ENCODE results near the gene CNTN2. TPM values are rescaled to one million over a fixed set of nuclear protein-coding genes. Genes with fewer than 3 reads are reported as not detected.

The CNTN2 gene
- total RNA-seq, 2 donors from 2014 or later: 0.13 TPM; not detected in 1

DNA sequence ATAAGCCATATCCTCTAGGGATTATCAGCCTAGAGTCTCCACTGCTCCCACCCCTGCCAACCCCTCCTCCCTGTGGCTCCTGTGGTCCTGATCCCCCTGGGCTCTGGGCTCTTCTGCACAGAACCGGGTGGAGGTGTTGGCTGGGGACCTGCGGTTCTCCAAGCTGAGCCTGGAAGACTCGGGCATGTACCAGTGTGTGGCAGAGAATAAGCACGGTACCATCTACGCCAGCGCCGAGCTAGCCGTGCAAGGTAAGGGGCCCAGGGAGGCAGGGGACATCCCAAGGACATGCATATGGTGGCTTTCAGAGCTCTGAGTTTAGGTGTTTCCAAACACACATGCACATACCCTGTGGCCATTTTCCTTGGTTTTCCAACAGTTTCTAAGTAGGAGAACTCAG, 19.3 kb downstream of the CNTN2 start:
- H3K27me3 Mint-ChIP-seq (ENCODE audit: insufficient read depth): peaks cover 6% of the 10 kb centered on the region

GRCh38 chr1:205062895-205063294, 19.9 kb downstream of the CNTN2 start:
- WGBS, 2 experiments (ENCODE audit: insufficient coverage in 1 of 2, insufficient read length in 1 of 2): 91 to 96% methylated on average over 3 of the region's 3 CpGs
- no peak for TF ChIP-seq CTCF (conservative IDR thresholded peaks at IDR 0.05)

More for the DNA sequence above, 19.3 kb downstream of the CNTN2 start:
- no peaks in the 10 kb centered on the region for H3K4me1 ChIP-seq (ENCODE audit: control insufficient read depth, insufficient read depth, low read length)
- H3K9me3 ChIP-seq (ENCODE audit: control insufficient read depth, low read length): no peaks in the 10 kb centered on the region
- no peak for DNase-seq
- no peaks in the 10 kb centered on the region for H3K36me3 ChIP-seq (ENCODE audit: control insufficient read depth, insufficient read depth, low read length)
- H3K36me3 Mint-ChIP-seq (ENCODE audit: low read depth): no peaks in the 10 kb centered on the region
- no peak overlapping the region for H3K27ac Mint-ChIP-seq
- no peak for TF ChIP-seq CTCF (conservative IDR thresholded peaks at IDR 0.05)
- H3K4me3 ChIP-seq (ENCODE audit: low read length): no peak overlapping the region
- no peaks in the 10 kb centered on the region for H3K9me3 Mint-ChIP-seq
- no peak overlapping the region for H3K4me3 Mint-ChIP-seq
- no peak overlapping the region for H3K9ac ChIP-seq (ENCODE audit: extremely low read depth, low read length, poor library complexity, severe bottlenecking)
- H3K27me3 ChIP-seq (ENCODE audit: control insufficient read depth, insufficient read depth, low read length, poor library complexity, severe bottlenecking): no peaks in the 10 kb centered on the region
- H3K27ac ChIP-seq (ENCODE audit: low read depth, low read length): no peak overlapping the region
- WGBS, 2 experiments (ENCODE audit: insufficient coverage in 1 of 2, insufficient read length in 1 of 2): 94 to 95% methylated on average over 5 to 8 of the region's 8 CpGs
- no peaks in the 10 kb centered on the region for H3K4me1 Mint-ChIP-seq

GRCh38 chr1:205064301-205064700, 21.3 kb downstream of the CNTN2 start:
- H3K4me1 ChIP-seq (ENCODE audit: control insufficient read depth, insufficient read depth, low read length): no peaks in the 10 kb centered on the region
- Mint-ChIP-seq H3K4me1 (no peaks in the 10 kb centered on the region), H3K27ac (no peak overlapping the region), H3K9me3 (no peaks in the 10 kb centered on the region), H3K27me3 (ENCODE audit: insufficient read depth) (no peaks in the 10 kb centered on the region), H3K36me3 (ENCODE audit: low read depth) (no peaks in the 10 kb centered on the region), H3K4me3 (no peak overlapping the region)
- H3K27me3 ChIP-seq (ENCODE audit: control insufficient read depth, insufficient read depth, low read length, poor library complexity, severe bottlenecking): no peaks in the 10 kb centered on the region
- no peaks in the 10 kb centered on the region for H3K9me3 ChIP-seq (ENCODE audit: control insufficient read depth, low read length)
- WGBS, 2 experiments (ENCODE audit: insufficient coverage in 1 of 2, insufficient read length in 1 of 2): 87 to 95% methylated on average over 8 to 11 of the region's 11 CpGs
- no peak overlapping the region for H3K4me3 ChIP-seq (ENCODE audit: low read length)
- DNase-seq: no peak
- no peak for TF ChIP-seq CTCF (conservative IDR thresholded peaks at IDR 0.05)
- no peak overlapping the region for H3K27ac ChIP-seq (ENCODE audit: low read depth, low read length)
- no peaks in the 10 kb centered on the region for H3K36me3 ChIP-seq (ENCODE audit: control insufficient read depth, insufficient read depth, low read length)
- no peak overlapping the region for H3K9ac ChIP-seq (ENCODE audit: extremely low read depth, low read length, poor library complexity, severe bottlenecking)

More at GRCh38 chr1:205062895-205063294, 19.9 kb downstream of the CNTN2 start:
- H3K27ac Mint-ChIP-seq: no peak overlapping the region
- Histone ChIP-seq H3K9ac (ENCODE audit: extremely low read depth, low read length, poor library complexity, severe bottlenecking) (no peak overlapping the region), H3K27ac (ENCODE audit: low read depth, low read length) (no peak overlapping the region), H3K36me3 (ENCODE audit: control insufficient read depth, insufficient read depth, low read length) (no peaks in the 10 kb centered on the region), H3K4me1 (ENCODE audit: control insufficient read depth, insufficient read depth, low read length) (no peaks in the 10 kb centered on the region), H3K27me3 (ENCODE audit: control insufficient read depth, insufficient read depth, low read length, poor library complexity, severe bottlenecking) (no peaks in the 10 kb centered on the region), H3K9me3 (ENCODE audit: control insufficient read depth, low read length) (no peaks in the 10 kb centered on the region), H3K4me3 (ENCODE audit: low read length) (no peak overlapping the region)
- no peak overlapping the region for H3K4me3 Mint-ChIP-seq
- H3K9me3 Mint-ChIP-seq: no peaks in the 10 kb centered on the region
- no peaks in the 10 kb centered on the region for H3K36me3 Mint-ChIP-seq (ENCODE audit: low read depth)
- DNase-seq: no peak
- peaks cover 6% of the 10 kb centered on the region for H3K27me3 Mint-ChIP-seq (ENCODE audit: insufficient read depth)
- no peaks in the 10 kb centered on the region for H3K4me1 Mint-ChIP-seq

All from endodermal cell (in vitro differentiated cells).